ENCODE data around the gene PROC. TPM values are rescaled to one million over a fixed set of nuclear protein-coding genes. Genes with fewer than 3 reads are reported as not detected.
"Not testable (repeated sequence)": the region's sequence is repeated elsewhere in the genome, so short reads cannot be mapped to it uniquely, and the experiment has no call there.

PROC gene
- total RNA-seq, 5 donors from 2014 or later (not counting 1 experiment from before 2014, with no cell fraction given): 0.20 to 0.76 (median 0.49) TPM; not detected in 2

- WGBS (ENCODE audit: insufficient coverage): no CpG with 5 or more reads among the region's 2 CpGs
- H3K27ac ChIP-seq (ENCODE audit: low read length): no peak overlapping the region
- ATAC-seq (replicated peaks in 1 of 4) (no peak), DNase-seq (no peak)
- H3K27ac Mint-ChIP-seq: no peak overlapping the region
- no peak overlapping the region for H3K4me3 ChIP-seq (ENCODE audit: control insufficient read depth in 1 of 2, extremely low read depth in 1 of 2, low read length in 1 of 2)
- no peaks in the 10 kb centered on the region for H3K9me3 Mint-ChIP-seq
- CTCF ChIA-PET: interaction anchor here (0.6 to 0.7 kb wide), 5 partner anchors 27 to 338 kb away, joined by 3 to 5 read pairs (median 3); no protein-coding TSS in a partner anchor
- peaks cover 0 to under 1% of the 10 kb centered on the region in 2 experiments for H3K27me3 ChIP-seq (replicated peaks in 1 of 2; ENCODE audit: control insufficient read depth in 2 of 2, extremely low read depth in 1 of 2, insufficient read depth in 2 of 2, low read length in 1 of 2)
- POLR2A ChIA-PET: no interaction called here
- no peak overlapping the region for H3K4me3 Mint-ChIP-seq
- H3K36me3 Mint-ChIP-seq: no peaks in the 10 kb centered on the region
- H3K4me1 ChIP-seq (ENCODE audit: control insufficient read depth in 1 of 2, extremely low read depth in 1 of 2, insufficient read depth in 2 of 2, low read length in 2 of 2): peaks cover 0 to 11% of the 10 kb centered on the region in 2 experiments
- H3K36me3 ChIP-seq (ENCODE audit: control insufficient read depth in 2 of 2, extremely low read depth in 1 of 2, insufficient read depth in 1 of 2, low read length in 1 of 2): no peaks in the 10 kb centered on the region
- no peaks in the 10 kb centered on the region for H3K27me3 Mint-ChIP-seq
- H3K4me1 Mint-ChIP-seq: peaks cover 11 to 23% (median 17%) of the 10 kb centered on the region in 3 donors
- H3K9me3 ChIP-seq: no peaks in the 10 kb centered on the region
These were observed 11.8 kb upstream of the PROC start for GRCh38 chr2:127406454-127406853.

DNA sequence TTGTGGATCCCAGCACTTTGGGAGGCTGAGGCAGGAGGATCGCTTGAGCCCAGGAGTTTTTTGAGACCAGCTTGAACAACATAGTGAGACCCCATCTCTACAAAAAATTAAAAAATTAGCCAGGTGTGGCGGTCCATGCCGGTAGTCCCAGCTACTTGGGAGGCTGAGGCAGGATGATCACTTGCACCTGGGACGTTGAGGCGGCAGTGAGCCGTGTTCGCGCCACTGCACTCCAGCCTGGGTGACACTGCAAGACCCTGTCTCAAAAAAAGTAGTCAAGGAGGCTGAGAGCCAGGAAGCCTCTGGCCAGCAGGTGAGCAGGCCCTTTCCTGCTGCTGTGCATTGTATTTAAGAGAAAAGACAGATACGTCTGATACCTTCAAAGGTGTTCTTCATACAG lies 11.1 kb upstream of the PROC start:
- ChIA-PET CTCF (interaction anchor here in 1 of 2 donors (0.6 kb wide), 1 partner anchor 50 kb away, joined by 3 read pairs; no protein-coding TSS in a partner anchor), POLR2A (no interaction called here)
- no peaks in the 10 kb centered on the region for H3K9me3 Mint-ChIP-seq
- no peaks in the 10 kb centered on the region for H3K27me3 Mint-ChIP-seq
- H3K4me3 Mint-ChIP-seq: peak overlapping the region; percentile 39 to 70 (median 46)
- H3K27ac ChIP-seq (ENCODE audit: low read length): no peak overlapping the region
- H3K4me1 ChIP-seq (ENCODE audit: control insufficient read depth in 1 of 2, extremely low read depth in 1 of 2, insufficient read depth in 2 of 2, low read length in 2 of 2): peaks cover 0 to 11% of the 10 kb centered on the region in 2 experiments
- peak overlapping the region; percentile 32 to 41 for H3K27ac Mint-ChIP-seq
- no peaks in the 10 kb centered on the region for H3K27me3 ChIP-seq (replicated peaks in 1 of 2; ENCODE audit: control insufficient read depth in 2 of 2, extremely low read depth in 1 of 2, insufficient read depth in 2 of 2, low read length in 1 of 2)
- H3K4me1 Mint-ChIP-seq: peaks cover 11 to 29% (median 19%) of the 10 kb centered on the region in 3 donors
- 98% methylated on average over 7 of the region's 9 CpGs for WGBS (ENCODE audit: insufficient coverage)
- no peaks in the 10 kb centered on the region for H3K36me3 ChIP-seq (ENCODE audit: control insufficient read depth in 2 of 2, extremely low read depth in 1 of 2, insufficient read depth in 1 of 2, low read length in 1 of 2)
- no peaks in the 10 kb centered on the region for H3K9me3 ChIP-seq
- no peak overlapping the region for H3K4me3 ChIP-seq (ENCODE audit: control insufficient read depth in 1 of 2, extremely low read depth in 1 of 2, low read length in 1 of 2)
- H3K36me3 Mint-ChIP-seq: no peaks in the 10 kb centered on the region
- no peak for DNase-seq
- no peak for ATAC-seq (replicated peaks in 1 of 4)

GRCh38 chr2:127407661-127408003 lies 10.6 kb upstream of the PROC start:
- peak overlapping the region; percentile 32 to 41 for H3K27ac Mint-ChIP-seq
- H3K9me3 Mint-ChIP-seq: no peaks in the 10 kb centered on the region
- Histone ChIP-seq H3K36me3 (ENCODE audit: control insufficient read depth in 2 of 2, extremely low read depth in 1 of 2, insufficient read depth in 1 of 2, low read length in 1 of 2) (no peaks in the 10 kb centered on the region), H3K27ac (ENCODE audit: low read length) (no peak overlapping the region), H3K4me1 (ENCODE audit: control insufficient read depth in 1 of 2, extremely low read depth in 1 of 2, insufficient read depth in 2 of 2, low read length in 2 of 2) (peaks cover 0 to 11% of the 10 kb centered on the region in 2 experiments), H3K27me3 (replicated peaks in 1 of 2; ENCODE audit: control insufficient read depth in 2 of 2, extremely low read depth in 1 of 2, insufficient read depth in 2 of 2, low read length in 1 of 2) (no peaks in the 10 kb centered on the region), H3K9me3 (no peaks in the 10 kb centered on the region), H3K4me3 (ENCODE audit: control insufficient read depth in 1 of 2, extremely low read depth in 1 of 2, low read length in 1 of 2) (peak overlapping the region in 1 of 2 donors; percentile 19)
- H3K4me1 Mint-ChIP-seq: peaks cover 11 to 32% (median 19%) of the 10 kb centered on the region in 3 donors
- ChIA-PET POLR2A (interaction anchor here in 1 of 2 donors (0.7 kb wide), 1 partner anchor 22 kb away, joined by 3 read pairs; no protein-coding TSS in a partner anchor), CTCF (no interaction called here)
- H3K4me3 Mint-ChIP-seq: peak overlapping the region; percentile 39 to 70 (median 46)
- H3K36me3 Mint-ChIP-seq: no peaks in the 10 kb centered on the region
- ATAC-seq (replicated peaks in 1 of 4): peak in 3 of 4 experiments; percentile 61 to 66 (median 66)
- 0% methylated on average over 1 of the region's 6 CpGs for WGBS (ENCODE audit: insufficient coverage)
- DNase-seq: no peak
- H3K27me3 Mint-ChIP-seq: no peaks in the 10 kb centered on the region

GRCh38 chr2:127408004-127408806 lies 10.0 kb upstream of the PROC start:
- Mint-ChIP-seq H3K4me1 (peaks cover 11 to 32% (median 19%) of the 10 kb centered on the region in 3 donors), H3K36me3 (no peaks in the 10 kb centered on the region), H3K27ac (no peak overlapping the region), H3K27me3 (no peaks in the 10 kb centered on the region), H3K4me3 (peak overlapping the region; percentile 55 to 71 (median 67)), H3K9me3 (no peaks in the 10 kb centered on the region)
- no peaks in the 10 kb centered on the region for H3K36me3 ChIP-seq (ENCODE audit: control insufficient read depth in 2 of 2, extremely low read depth in 1 of 2, insufficient read depth in 1 of 2, low read length in 1 of 2)
- peaks cover 0 to 11% of the 10 kb centered on the region in 2 experiments for H3K4me1 ChIP-seq (ENCODE audit: control insufficient read depth in 1 of 2, extremely low read depth in 1 of 2, insufficient read depth in 2 of 2, low read length in 2 of 2)
- no peaks in the 10 kb centered on the region for H3K27me3 ChIP-seq (replicated peaks in 1 of 2; ENCODE audit: control insufficient read depth in 2 of 2, extremely low read depth in 1 of 2, insufficient read depth in 2 of 2, low read length in 1 of 2)
- WGBS (ENCODE audit: insufficient coverage): 18% methylated on average over 45 of the region's 75 CpGs
- H3K27ac ChIP-seq (ENCODE audit: low read length): peak overlapping the region; percentile 13
- DNase-seq (peak; percentile 65 to 95 (median 77)), ATAC-seq (replicated peaks in 1 of 4) (peak; percentile 92 to 97 (median 94))
- H3K4me3 ChIP-seq (ENCODE audit: control insufficient read depth in 1 of 2, extremely low read depth in 1 of 2, low read length in 1 of 2): peak overlapping the region; percentile 10 to 39
- POLR2A ChIA-PET: interaction anchor here in 1 of 2 donors (0.7 kb wide), 1 partner anchor 22 kb away, joined by 3 read pairs; no protein-coding TSS in a partner anchor
- CTCF ChIA-PET: no interaction called here
- no peaks in the 10 kb centered on the region for H3K9me3 ChIP-seq

DNA sequence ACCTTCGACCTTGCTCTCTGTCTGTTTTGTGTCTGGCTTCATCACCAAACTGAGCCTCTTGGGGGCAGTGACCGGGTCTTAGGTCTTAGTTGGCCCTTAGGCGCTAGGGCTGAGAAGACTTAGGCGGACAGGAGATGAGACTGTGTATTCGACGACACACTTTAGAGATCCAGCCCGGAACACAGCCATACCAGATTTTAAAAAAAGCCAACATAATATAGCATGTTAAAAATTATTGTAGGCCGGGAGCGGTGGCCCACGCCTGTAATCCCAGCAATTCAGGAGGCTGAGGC lies 9.5 kb upstream of the PROC start:
- ChIA-PET POLR2A (no interaction called here), CTCF (no interaction called here)
- Histone ChIP-seq H3K27me3 (replicated peaks in 1 of 2; ENCODE audit: control insufficient read depth in 2 of 2, extremely low read depth in 1 of 2, insufficient read depth in 2 of 2, low read length in 1 of 2) (no peaks in the 10 kb centered on the region), H3K4me1 (ENCODE audit: control insufficient read depth in 1 of 2, extremely low read depth in 1 of 2, insufficient read depth in 2 of 2, low read length in 2 of 2) (peaks cover 0 to 11% of the 10 kb centered on the region in 2 experiments), H3K4me3 (ENCODE audit: control insufficient read depth in 1 of 2, extremely low read depth in 1 of 2, low read length in 1 of 2) (peak overlapping the region in 1 of 2 donors; percentile 39), H3K9me3 (no peaks in the 10 kb centered on the region), H3K36me3 (ENCODE audit: control insufficient read depth in 2 of 2, extremely low read depth in 1 of 2, insufficient read depth in 1 of 2, low read length in 1 of 2) (no peaks in the 10 kb centered on the region), H3K27ac (ENCODE audit: low read length) (no peak overlapping the region)
- H3K36me3 Mint-ChIP-seq: no peaks in the 10 kb centered on the region
- H3K27me3 Mint-ChIP-seq: no peaks in the 10 kb centered on the region
- H3K27ac Mint-ChIP-seq: peak overlapping the region in 1 of 2 donors; percentile 66
- H3K4me3 Mint-ChIP-seq: peak overlapping the region; percentile 55 to 71 (median 67)
- WGBS (ENCODE audit: insufficient coverage): 94% methylated on average over 5 of the region's 10 CpGs
- DNase-seq: no peak
- H3K9me3 Mint-ChIP-seq: no peaks in the 10 kb centered on the region
- H3K4me1 Mint-ChIP-seq: peaks cover 11 to 32% (median 19%) of the 10 kb centered on the region in 3 donors
- ATAC-seq (replicated peaks in 1 of 4): no peak

DNA sequence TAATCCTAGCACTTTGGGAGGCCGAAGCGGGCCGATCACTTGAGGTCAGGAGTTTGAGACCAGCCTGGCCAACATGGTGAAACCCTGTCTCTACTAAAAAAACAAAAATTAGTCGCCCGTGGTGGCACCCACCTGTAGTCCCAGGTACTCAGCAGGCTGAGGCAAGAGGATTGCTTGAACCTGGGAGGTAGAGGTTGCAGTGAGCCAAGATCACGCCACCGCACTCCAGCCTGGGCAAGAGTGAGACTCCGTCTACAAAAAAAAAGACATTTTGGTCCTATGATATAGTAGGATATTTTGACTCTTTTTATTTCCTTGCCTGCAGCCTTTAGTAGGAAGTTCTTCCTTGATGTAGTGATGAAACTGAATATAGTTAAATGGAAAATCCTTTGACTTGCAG lies 8.5 kb upstream of the PROC start:
- Mint-ChIP-seq H3K27ac (peak overlapping the region in 1 of 2 donors; percentile 13), H3K4me1 (peaks cover 11 to 35% (median 19%) of the 10 kb centered on the region in 3 donors)
- H3K4me3 ChIP-seq (ENCODE audit: control insufficient read depth in 1 of 2, extremely low read depth in 1 of 2, low read length in 1 of 2); ATAC-seq (replicated peaks in 1 of 4); H3K4me3 Mint-ChIP-seq; H3K27me3 Mint-ChIP-seq; H3K27ac ChIP-seq (ENCODE audit: low read length); H3K27me3 ChIP-seq (replicated peaks in 1 of 2; ENCODE audit: control insufficient read depth in 2 of 2, extremely low read depth in 1 of 2, insufficient read depth in 2 of 2, low read length in 1 of 2); CTCF ChIA-PET; H3K36me3 Mint-ChIP-seq; H3K36me3 ChIP-seq (ENCODE audit: control insufficient read depth in 2 of 2, extremely low read depth in 1 of 2, insufficient read depth in 1 of 2, low read length in 1 of 2); H3K9me3 ChIP-seq; H3K9me3 Mint-ChIP-seq; DNase-seq: not testable (repeated sequence)
- WGBS (ENCODE audit: insufficient coverage): 96% methylated on average over 6 of the region's 8 CpGs
- POLR2A ChIA-PET: interaction anchor here in 1 of 2 donors (1.1 kb wide), 1 partner anchor 24 kb away, joined by 3 read pairs; no protein-coding TSS in a partner anchor
- peaks cover 0 to 11% of the 10 kb centered on the region in 2 experiments for H3K4me1 ChIP-seq (ENCODE audit: control insufficient read depth in 1 of 2, extremely low read depth in 1 of 2, insufficient read depth in 2 of 2, low read length in 2 of 2)
